ENCODE measurements around the gene NFIX. TPM values are rescaled to one million over a fixed set of nuclear protein-coding genes. Genes with fewer than 3 reads are reported as not detected.

NFIX gene
- total RNA-seq, 3 donors from 2014 or later (not counting 1 experiment from before 2014, with no cell fraction given) = 0.61 to 2.1 (median 1.3) TPM

GRCh38 chr19:13057744-13058143 is 62.5 kb downstream of the NFIX start:
- no peak for DNase-seq
- ATAC-seq = no peak
- Mint-ChIP-seq H3K27ac (no peak overlapping the region), H3K27me3 (ENCODE audit: low read depth in 2 of 2) (peaks cover 21 to 25% of the 10 kb centered on the region in 2 donors), H3K4me1 (peaks cover 6 to 13% of the 10 kb centered on the region in 2 donors), H3K36me3 (no peaks in the 10 kb centered on the region), H3K9me3 (no peaks in the 10 kb centered on the region), H3K4me3 (no peak overlapping the region)
- peaks cover 7% of the 10 kb centered on the region for H3K27me3 ChIP-seq (ENCODE audit: control insufficient read depth, insufficient read depth, low read length)
- intact Hi-C loops (cut with micrococcal nuclease) = no loop called here
- TF ChIP-seq CTCF (IDR thresholded peaks at IDR 0.05) = no peak
- no peak overlapping the region for H3K27ac ChIP-seq (ENCODE audit: low read length)
- H3K9me3 ChIP-seq (ENCODE audit: control insufficient read depth, insufficient read depth, low read length) = no peaks in the 10 kb centered on the region
- H3K4me1 ChIP-seq (ENCODE audit: control insufficient read depth, insufficient read depth, low read length) = peaks cover 19% of the 10 kb centered on the region
- H3K36me3 ChIP-seq (ENCODE audit: control insufficient read depth, insufficient read depth, low read length) = no peaks in the 10 kb centered on the region
- H3K4me3 ChIP-seq (ENCODE audit: low read length) = no peak overlapping the region
- 90% methylated on average over 2 of the region's 2 CpGs for WGBS (ENCODE audit: insufficient coverage)

GRCh38 chr19:13058951-13059660 is 63.8 kb downstream of the NFIX start:
- intact Hi-C loops (cut with micrococcal nuclease) = no loop called here
- Mint-ChIP-seq H3K9me3 (no peaks in the 10 kb centered on the region), H3K27me3 (ENCODE audit: low read depth in 2 of 2) (peaks cover 14 to 25% of the 10 kb centered on the region in 2 donors), H3K36me3 (no peaks in the 10 kb centered on the region), H3K4me1 (peaks cover 6 to 11% of the 10 kb centered on the region in 2 donors), H3K4me3 (no peak overlapping the region), H3K27ac (no peak overlapping the region)
- DNase-seq (no peak), ATAC-seq (no peak)
- H3K9me3 ChIP-seq (ENCODE audit: control insufficient read depth, insufficient read depth, low read length) = no peaks in the 10 kb centered on the region
- H3K4me3 ChIP-seq (ENCODE audit: low read length) = no peak overlapping the region
- H3K36me3 ChIP-seq (ENCODE audit: control insufficient read depth, insufficient read depth, low read length) = no peaks in the 10 kb centered on the region
- peaks cover 7% of the 10 kb centered on the region for H3K27me3 ChIP-seq (ENCODE audit: control insufficient read depth, insufficient read depth, low read length)
- no peak for TF ChIP-seq CTCF (IDR thresholded peaks at IDR 0.05)
- peaks cover 19% of the 10 kb centered on the region for H3K4me1 ChIP-seq (ENCODE audit: control insufficient read depth, insufficient read depth, low read length)
- 87% methylated on average over 12 of the region's 12 CpGs for WGBS (ENCODE audit: insufficient coverage)
- H3K27ac ChIP-seq (ENCODE audit: low read length) = no peak overlapping the region

- Mint-ChIP-seq H3K27me3 (ENCODE audit: low read depth in 2 of 2) (peaks cover 14 to 25% of the 10 kb centered on the region in 2 donors), H3K27ac (peak overlapping the region in 1 of 2 donors; percentile 81), H3K36me3 (no peaks in the 10 kb centered on the region), H3K4me1 (peaks cover 6 to 11% of the 10 kb centered on the region in 2 donors), H3K9me3 (no peaks in the 10 kb centered on the region), H3K4me3 (peak overlapping the region; percentile 85)
- Histone ChIP-seq H3K4me1 (ENCODE audit: control insufficient read depth, insufficient read depth, low read length) (peaks cover 19% of the 10 kb centered on the region), H3K9me3 (ENCODE audit: control insufficient read depth, insufficient read depth, low read length) (no peaks in the 10 kb centered on the region), H3K27ac (ENCODE audit: low read length) (no peak overlapping the region), H3K36me3 (ENCODE audit: control insufficient read depth, insufficient read depth, low read length) (no peaks in the 10 kb centered on the region), H3K27me3 (ENCODE audit: control insufficient read depth, insufficient read depth, low read length) (peaks cover 7% of the 10 kb centered on the region), H3K4me3 (ENCODE audit: low read length) (no peak overlapping the region)
- 37% methylated on average over 19 of the region's 19 CpGs for WGBS (ENCODE audit: insufficient coverage)
- intact Hi-C loops (cut with micrococcal nuclease) = no loop called here
- DNase-seq (no peak), ATAC-seq (no peak)
- TF ChIP-seq CTCF (IDR thresholded peaks at IDR 0.05) = no peak
Observed at GRCh38 chr19:13060233-13060963, 65.1 kb downstream of the NFIX start.

All from natural killer cell (primary cell).